22Rv1 (cell line): ENCODE data around the gene GOLGA6L9.
"Not testable (repeated sequence)": the region's sequence is repeated elsewhere in the genome, so short reads cannot be mapped to it uniquely, and the experiment has no call there.

Experiments
- ZFX ChIP-seq: fragments of 450-650 bp; IDR thresholded peaks from 2 replicates; pipeline ENCODE4 v1.6.1; 2017; ENCODE audit warnings: antibody characterized with exemption, borderline replicate concordance
- TF ChIP-seq, protein P1 (sequence below): fragments of 450-650 bp; IDR thresholded peaks from 2 replicates; pipeline ENCODE4 v1.5.1; 2017; ENCODE audit warnings: mild to moderate bottlenecking

DNA sequence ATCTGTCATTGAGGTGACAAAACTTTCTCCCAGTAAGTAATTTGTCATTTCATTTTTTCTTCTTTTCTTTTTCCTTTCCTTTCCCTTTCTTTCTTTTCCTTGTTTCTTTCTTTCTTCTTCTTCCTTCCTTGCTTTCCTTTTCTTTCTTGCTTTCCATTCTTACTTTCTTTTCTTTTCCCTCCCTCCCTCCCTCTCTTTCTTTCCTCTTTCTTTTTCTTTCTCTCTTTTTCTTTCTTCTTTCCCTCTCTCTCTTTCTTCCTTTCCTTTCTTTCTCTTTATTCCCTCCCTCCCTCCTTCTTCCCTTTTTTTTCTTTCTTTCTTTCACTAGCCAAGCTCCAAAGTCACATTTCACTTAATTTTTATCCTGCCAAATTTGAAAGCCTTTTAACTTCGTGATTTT lies 2.5 kb upstream of the GOLGA6L9 start:
- TF ChIP-seq, protein P1, sequence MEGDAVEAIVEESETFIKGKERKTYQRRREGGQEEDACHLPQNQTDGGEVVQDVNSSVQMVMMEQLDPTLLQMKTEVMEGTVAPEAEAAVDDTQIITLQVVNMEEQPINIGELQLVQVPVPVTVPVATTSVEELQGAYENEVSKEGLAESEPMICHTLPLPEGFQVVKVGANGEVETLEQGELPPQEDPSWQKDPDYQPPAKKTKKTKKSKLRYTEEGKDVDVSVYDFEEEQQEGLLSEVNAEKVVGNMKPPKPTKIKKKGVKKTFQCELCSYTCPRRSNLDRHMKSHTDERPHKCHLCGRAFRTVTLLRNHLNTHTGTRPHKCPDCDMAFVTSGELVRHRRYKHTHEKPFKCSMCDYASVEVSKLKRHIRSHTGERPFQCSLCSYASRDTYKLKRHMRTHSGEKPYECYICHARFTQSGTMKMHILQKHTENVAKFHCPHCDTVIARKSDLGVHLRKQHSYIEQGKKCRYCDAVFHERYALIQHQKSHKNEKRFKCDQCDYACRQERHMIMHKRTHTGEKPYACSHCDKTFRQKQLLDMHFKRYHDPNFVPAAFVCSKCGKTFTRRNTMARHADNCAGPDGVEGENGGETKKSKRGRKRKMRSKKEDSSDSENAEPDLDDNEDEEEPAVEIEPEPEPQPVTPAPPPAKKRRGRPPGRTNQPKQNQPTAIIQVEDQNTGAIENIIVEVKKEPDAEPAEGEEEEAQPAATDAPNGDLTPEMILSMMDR, result not testable (repeated sequence)
- not testable (repeated sequence) for TF ChIP-seq ZFX
